Measurements from ENCODE around the gene USP17L11.
"Not testable (repeated sequence)": the region's sequence is repeated elsewhere in the genome, so short reads cannot be mapped to it uniquely, and the experiment has no call there.

Gene USP17L11, protein sequence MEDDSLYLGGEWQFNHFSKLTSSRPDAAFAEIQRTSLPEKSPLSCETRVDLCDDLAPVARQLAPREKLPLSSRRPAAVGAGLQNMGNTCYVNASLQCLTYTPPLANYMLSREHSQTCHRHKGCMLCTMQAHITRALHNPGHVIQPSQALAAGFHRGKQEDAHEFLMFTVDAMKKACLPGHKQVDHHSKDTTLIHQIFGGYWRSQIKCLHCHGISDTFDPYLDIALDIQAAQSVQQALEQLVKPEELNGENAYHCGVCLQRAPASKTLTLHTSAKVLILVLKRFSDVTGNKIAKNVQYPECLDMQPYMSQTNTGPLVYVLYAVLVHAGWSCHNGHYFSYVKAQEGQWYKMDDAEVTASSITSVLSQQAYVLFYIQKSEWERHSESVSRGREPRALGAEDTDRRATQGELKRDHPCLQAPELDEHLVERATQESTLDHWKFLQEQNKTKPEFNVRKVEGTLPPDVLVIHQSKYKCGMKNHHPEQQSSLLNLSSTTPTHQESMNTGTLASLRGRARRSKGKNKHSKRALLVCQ

GRCh38 chr4:9215105-9215504 is at the start of gene USP17L11:
USP17L11 (plus strand) TSS chr4:9215405; CDS start chr4:9215405, 0 bp downstream.
- H3K36me3 Mint-ChIP-seq, H3K27ac Mint-ChIP-seq, H3K4me1 Mint-ChIP-seq, H3K9me3 Mint-ChIP-seq, H3K27me3 Mint-ChIP-seq, H3K4me3 Mint-ChIP-seq: not testable (repeated sequence)

DNA sequence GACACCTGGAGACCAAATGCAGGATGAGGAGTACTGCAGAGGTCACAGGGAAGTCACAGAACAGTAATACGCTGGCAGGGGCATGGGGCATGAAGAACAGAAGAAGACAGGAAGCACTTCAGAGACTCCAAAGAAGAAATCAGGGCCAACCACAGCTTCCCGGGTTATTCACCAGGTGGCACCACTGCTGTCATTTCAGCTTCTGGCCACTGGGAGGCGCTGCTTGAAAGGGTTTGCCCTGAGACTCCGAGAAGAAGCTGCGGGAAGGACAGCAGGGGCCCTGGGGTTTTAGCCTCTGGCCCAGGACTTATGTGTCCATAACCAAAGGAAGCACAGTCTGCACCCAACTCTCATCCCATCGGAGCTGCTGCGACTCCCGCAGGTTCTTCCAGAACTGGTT is 49.2 kb upstream of the USP17L11 start:
- not testable (repeated sequence) for H3K9me3 Mint-ChIP-seq, H3K36me3 Mint-ChIP-seq, H3K4me3 Mint-ChIP-seq, H3K27me3 Mint-ChIP-seq, H3K27ac Mint-ChIP-seq, H3K4me1 Mint-ChIP-seq

DNA sequence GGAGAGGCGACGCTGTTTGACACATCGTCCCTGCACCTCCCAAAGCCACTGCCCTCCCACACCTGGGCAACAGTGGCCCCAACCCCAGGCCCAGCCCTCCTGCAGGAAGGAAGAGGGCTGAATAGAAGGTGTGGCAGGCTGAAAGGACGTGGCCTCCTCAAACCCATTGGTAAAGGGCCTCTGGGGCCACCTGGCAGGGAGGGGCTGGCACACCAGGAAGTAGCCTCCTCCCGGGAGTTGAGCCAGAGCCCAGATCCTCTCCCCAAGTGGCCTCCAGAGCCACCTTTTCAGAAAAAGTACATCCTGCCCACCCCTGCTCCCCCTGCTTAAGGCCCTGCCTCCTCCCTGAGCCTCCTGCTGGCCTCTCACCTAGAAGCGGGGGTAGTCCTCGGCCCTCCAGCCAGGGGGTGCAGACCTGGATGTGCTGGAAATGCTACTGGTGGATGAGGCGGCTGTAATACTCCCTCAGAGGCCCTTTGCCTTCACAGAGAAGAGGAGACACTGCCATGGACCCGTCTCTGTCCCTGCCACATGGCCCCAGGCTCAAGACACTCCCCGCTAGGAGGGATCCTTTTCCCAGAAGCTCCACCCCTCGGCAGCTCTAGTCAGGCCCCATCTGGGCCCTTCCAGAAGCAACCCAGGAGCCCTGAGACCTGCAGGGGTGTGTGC is 45.3 kb upstream of the USP17L11 start, which contains the start of gene FAM90A26:
TSS of gene FAM90A26 (plus strand) at position 619 of the 669 bp plus-strand sequence. CDS start 2,764 bp downstream, outside the sequence.
- not testable (repeated sequence) for H3K4me1 Mint-ChIP-seq, H3K36me3 Mint-ChIP-seq, H3K9me3 Mint-ChIP-seq, H3K4me3 Mint-ChIP-seq, H3K27me3 Mint-ChIP-seq, H3K27ac Mint-ChIP-seq

GRCh38 chr4:9210357-9210756 is 4.8 kb upstream of the USP17L11 start, which contains the start of gene USP17L10:
USP17L10 (plus strand) TSS chr4:9210657; CDS start chr4:9210657, 0 bp downstream.
- H3K27ac Mint-ChIP-seq, H3K36me3 Mint-ChIP-seq, H3K27me3 Mint-ChIP-seq, H3K9me3 Mint-ChIP-seq, H3K4me1 Mint-ChIP-seq, H3K4me3 Mint-ChIP-seq: not testable (repeated sequence)

DNA sequence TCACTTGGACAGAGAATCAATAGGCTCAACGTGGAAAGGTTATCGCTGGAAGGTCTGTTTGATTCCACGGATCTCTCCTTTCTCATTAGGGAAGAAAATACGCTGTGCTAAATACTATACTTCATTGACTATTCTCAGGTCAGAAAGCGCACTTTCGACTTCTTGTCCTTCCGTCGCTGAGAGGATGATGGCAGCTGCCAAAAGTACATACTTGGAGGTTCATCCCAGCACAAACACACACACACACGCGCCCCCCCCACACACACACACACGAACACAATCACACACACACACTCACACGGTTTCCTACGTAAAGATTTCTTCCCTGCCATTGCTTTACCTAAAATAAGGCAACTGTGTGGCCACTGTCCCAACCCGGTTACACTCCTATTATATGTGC is 504 bp upstream of the USP17L11 start:
- not testable (repeated sequence) for H3K27me3 Mint-ChIP-seq, H3K9me3 Mint-ChIP-seq, H3K27ac Mint-ChIP-seq, H3K4me3 Mint-ChIP-seq, H3K4me1 Mint-ChIP-seq, H3K36me3 Mint-ChIP-seq

- not testable (repeated sequence) for H3K36me3 Mint-ChIP-seq, H3K27me3 Mint-ChIP-seq, H3K9me3 Mint-ChIP-seq, H3K4me1 Mint-ChIP-seq, H3K27ac Mint-ChIP-seq, H3K4me3 Mint-ChIP-seq
These were observed 4.6 kb downstream of the USP17L11 start, which contains the start of gene USP17L12 for GRCh38 chr4:9219852-9220251. USP17L12 (plus strand) TSS chr4:9220152; CDS start chr4:9220152, 0 bp downstream.

GRCh38 chr4:9224596-9224995 is 9.4 kb downstream of the USP17L11 start, which contains the start of gene USP17L13:
USP17L13 (plus strand) TSS chr4:9224896; CDS start chr4:9224896, 0 bp downstream.
- H3K27me3 Mint-ChIP-seq, H3K36me3 Mint-ChIP-seq, H3K4me3 Mint-ChIP-seq, H3K9me3 Mint-ChIP-seq, H3K4me1 Mint-ChIP-seq, H3K27ac Mint-ChIP-seq: not testable (repeated sequence)

- H3K36me3 Mint-ChIP-seq, H3K4me3 Mint-ChIP-seq, H3K4me1 Mint-ChIP-seq, H3K27me3 Mint-ChIP-seq, H3K9me3 Mint-ChIP-seq, H3K27ac Mint-ChIP-seq: not testable (repeated sequence)
These were observed 15.0 kb downstream of the USP17L11 start for GRCh38 chr4:9230249-9230648.

GRCh38 chr4:9234085-9234484 is 18.9 kb downstream of the USP17L11 start, which contains the start of gene USP17L15:
USP17L15 (plus strand) TSS chr4:9234385; CDS start chr4:9234385, 0 bp downstream.
- not testable (repeated sequence) for H3K27me3 Mint-ChIP-seq, H3K4me1 Mint-ChIP-seq, H3K4me3 Mint-ChIP-seq, H3K9me3 Mint-ChIP-seq, H3K36me3 Mint-ChIP-seq, H3K27ac Mint-ChIP-seq

DNA sequence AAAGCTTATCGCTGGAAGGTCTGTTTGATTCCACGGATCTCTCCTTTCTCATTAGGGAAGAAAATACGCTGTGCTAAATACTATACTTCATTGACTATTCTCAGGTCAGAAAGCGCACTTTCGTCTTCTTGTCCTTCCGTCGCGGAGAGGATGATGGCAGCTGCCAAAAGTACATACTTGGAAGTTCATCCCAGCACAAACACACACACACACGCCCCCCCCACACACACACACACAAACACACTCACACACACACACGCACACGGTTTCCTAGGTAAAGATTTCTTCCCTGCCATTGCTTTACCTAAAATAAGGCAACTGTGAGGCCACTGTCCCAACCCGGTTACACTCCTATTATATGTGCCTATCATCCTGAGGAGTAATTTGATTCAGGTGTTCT is 23.3 kb downstream of the USP17L11 start:
- H3K4me1 Mint-ChIP-seq = not testable (repeated sequence)

GRCh38 chr4:9243579-9243978 is 28.4 kb downstream of the USP17L11 start, which contains the start of gene USP17L17:
USP17L17 (plus strand) TSS chr4:9243879; CDS start chr4:9243879, 0 bp downstream.
- H3K27ac Mint-ChIP-seq, H3K9me3 Mint-ChIP-seq, H3K27me3 Mint-ChIP-seq, H3K4me1 Mint-ChIP-seq, H3K4me3 Mint-ChIP-seq, H3K36me3 Mint-ChIP-seq: not testable (repeated sequence)

More for the DNA sequence above, 23.3 kb downstream of the USP17L11 start:
- not testable (repeated sequence) for H3K27ac Mint-ChIP-seq, H3K27me3 Mint-ChIP-seq, H3K36me3 Mint-ChIP-seq, H3K9me3 Mint-ChIP-seq, H3K4me3 Mint-ChIP-seq

DNA sequence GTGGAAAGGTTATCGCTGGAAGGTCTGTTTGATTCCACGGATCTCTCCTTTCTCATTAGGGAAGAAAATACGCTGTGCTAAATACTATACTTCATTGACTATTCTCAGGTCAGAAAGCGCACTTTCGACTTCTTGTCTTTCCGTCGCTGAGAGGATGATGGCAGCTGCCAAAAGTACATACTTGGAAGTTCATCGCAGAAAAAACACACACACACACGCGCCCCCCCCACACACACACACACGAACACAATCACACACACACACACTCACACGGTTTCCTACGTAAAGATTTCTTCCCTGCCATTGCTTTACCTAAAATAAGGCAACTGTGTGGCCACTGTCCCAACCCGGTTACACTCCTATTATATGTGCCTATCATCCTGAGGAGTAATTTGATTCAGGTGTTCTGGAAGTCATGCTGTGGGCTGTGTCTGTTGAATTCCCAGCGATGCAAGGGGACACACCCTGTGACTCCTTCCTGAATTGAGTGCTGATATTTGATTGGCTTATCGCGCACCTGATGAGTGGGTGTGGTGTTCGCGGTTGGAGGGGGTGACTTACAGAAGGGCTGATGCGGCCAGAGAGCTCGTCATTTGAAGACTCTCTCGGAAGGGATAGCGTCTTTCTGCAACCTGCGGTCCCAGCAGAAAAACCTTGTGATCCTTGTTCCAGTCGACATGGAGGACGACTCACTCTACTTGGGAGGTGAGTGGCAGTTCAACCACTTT is 32.9 kb downstream of the USP17L11 start, which contains the start of gene USP17L18:
TSS of gene USP17L18 (plus strand) at position 678 of the 728 bp plus-strand sequence. CDS start at position 678, 0 bp downstream.
- H3K4me1 Mint-ChIP-seq, H3K4me3 Mint-ChIP-seq, H3K36me3 Mint-ChIP-seq, H3K27me3 Mint-ChIP-seq, H3K9me3 Mint-ChIP-seq, H3K27ac Mint-ChIP-seq: not testable (repeated sequence)

- H3K27me3 Mint-ChIP-seq, H3K36me3 Mint-ChIP-seq, H3K4me3 Mint-ChIP-seq, H3K9me3 Mint-ChIP-seq, H3K27ac Mint-ChIP-seq, H3K4me1 Mint-ChIP-seq: not testable (repeated sequence)
These were observed 37.9 kb downstream of the USP17L11 start, which contains the start of gene USP17L19 for GRCh38 chr4:9253078-9253477. USP17L19 (plus strand) TSS chr4:9253378; CDS start chr4:9253378, 0 bp downstream.

- not testable (repeated sequence) for H3K36me3 Mint-ChIP-seq, H3K4me3 Mint-ChIP-seq
These were observed 42.6 kb downstream of the USP17L11 start, which contains the start of gene USP17L20 for GRCh38 chr4:9257824-9258223. USP17L20 (plus strand) TSS chr4:9258124; CDS start chr4:9258124, 0 bp downstream.

GRCh38 chr4:9262572-9262971 is 47.4 kb downstream of the USP17L11 start, which contains the start of gene USP17L21:
USP17L21 (plus strand) TSS chr4:9262872; CDS start chr4:9262872, 0 bp downstream.
- not testable (repeated sequence) for H3K36me3 Mint-ChIP-seq, H3K27ac Mint-ChIP-seq, H3K27me3 Mint-ChIP-seq, H3K4me3 Mint-ChIP-seq, H3K4me1 Mint-ChIP-seq, H3K9me3 Mint-ChIP-seq

More at GRCh38 chr4:9257824-9258223, 42.6 kb downstream of the USP17L11 start, which contains the start of gene USP17L20:
- not testable (repeated sequence) for H3K9me3 Mint-ChIP-seq, H3K27ac Mint-ChIP-seq, H3K27me3 Mint-ChIP-seq, H3K4me1 Mint-ChIP-seq

All from activated naive CD4-positive, alpha-beta T cell treated with anti-CD3 and anti-CD28 coated beads, Interleukin-2, amount 50 U/mL, for 24 hours (primary cell).